ENCODE measurements around the gene TCIRG1.

The TCIRG1 gene

DNA sequence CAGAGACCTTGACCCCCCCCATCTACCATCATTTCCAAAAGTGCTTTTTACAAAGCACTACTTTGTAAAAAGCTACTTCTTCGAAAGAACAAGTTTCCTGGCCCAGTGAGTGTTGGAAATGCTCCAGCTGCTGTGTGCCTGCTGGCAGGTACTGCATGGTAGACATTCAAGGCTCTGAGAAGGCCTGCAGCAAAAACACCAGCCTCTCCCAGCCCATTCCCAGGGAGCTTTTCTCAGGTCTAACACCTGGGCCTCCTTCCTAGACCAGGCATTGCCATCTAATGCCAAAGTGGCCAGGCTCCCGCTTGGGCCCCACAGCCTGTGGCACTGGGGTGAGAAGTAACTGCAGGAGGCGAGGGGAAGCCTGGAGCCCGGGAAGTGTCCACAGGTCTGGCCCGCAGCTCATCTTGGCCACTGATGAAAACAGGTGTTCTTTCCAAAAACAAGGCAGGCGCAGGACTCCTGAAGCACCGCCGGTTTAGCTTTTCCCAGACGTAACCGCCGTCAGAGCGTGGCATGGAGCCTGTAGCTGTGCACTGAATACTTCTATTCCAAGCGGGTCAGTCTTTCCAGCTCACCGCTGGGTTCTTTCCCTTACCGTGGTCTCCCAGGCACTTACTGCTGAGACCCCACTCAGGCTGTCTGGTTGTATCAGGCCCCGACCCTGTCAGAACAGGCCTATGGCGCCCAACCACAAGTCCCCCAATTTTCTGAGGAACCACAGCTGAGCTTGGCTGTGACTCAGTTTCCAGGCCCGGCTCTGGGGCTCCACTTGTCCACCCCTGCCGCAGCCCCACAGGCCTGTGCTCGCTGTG lies 1.2 kb upstream of the TCIRG1 start:
- DNase-seq (ENCODE audit: low spot score): no peak

- no peak for DNase-seq (ENCODE audit: low spot score)
These were observed 553 bp upstream of the TCIRG1 start for GRCh38 chr11:68038226-68038717.

GRCh38 chr11:68039526-68040086 lies 781 bp downstream of the TCIRG1 start:
- peak; percentile 9 for DNase-seq (ENCODE audit: low spot score)

DNA sequence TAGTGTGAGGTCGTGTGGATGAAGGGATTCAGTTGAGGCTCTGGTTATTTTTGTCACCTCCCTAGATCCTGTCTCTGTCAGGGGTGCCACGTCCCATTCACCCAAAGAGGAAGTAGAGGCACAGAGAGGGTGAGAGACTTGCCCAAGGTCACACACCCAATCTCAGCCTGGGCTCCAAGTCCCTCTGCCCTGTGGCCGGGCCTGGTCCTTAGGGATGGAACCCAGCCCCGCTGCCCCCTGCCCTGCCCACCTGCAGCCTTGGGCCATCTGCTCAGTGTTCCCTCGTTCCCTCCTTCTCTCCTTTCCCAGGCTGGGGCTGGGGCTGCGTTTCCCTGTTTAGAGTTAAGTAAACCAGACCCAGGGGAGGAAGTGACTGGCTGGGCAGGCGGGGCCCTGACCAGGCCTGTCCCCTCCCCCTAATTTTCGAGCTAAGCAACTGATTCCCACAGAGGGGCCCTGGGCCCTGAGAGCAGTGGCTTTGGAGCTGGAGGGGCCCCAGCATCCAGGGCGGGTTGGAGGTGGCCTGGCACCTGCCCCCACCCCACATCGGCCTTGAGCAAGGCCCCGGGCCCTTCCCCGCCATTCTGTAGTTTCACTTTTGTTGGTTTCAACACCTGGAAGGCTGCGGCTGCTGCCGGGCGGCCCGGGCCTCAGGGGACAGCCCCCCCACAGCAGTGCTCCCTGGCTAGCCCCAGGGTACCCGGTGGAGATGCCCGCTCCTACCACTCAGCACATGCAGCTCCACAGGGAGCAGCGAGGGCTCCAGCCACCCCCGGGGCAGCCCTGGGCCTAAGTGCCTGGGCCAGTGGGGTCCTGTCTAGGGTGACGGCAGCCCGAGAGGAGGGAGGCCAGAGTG lies 1.5 kb downstream of the TCIRG1 start:
- DNase-seq (ENCODE audit: low spot score): no peak

- DNase-seq (ENCODE audit: low spot score): no peak
These were observed 2.2 kb downstream of the TCIRG1 start for GRCh38 chr11:68040957-68041591.

DNA sequence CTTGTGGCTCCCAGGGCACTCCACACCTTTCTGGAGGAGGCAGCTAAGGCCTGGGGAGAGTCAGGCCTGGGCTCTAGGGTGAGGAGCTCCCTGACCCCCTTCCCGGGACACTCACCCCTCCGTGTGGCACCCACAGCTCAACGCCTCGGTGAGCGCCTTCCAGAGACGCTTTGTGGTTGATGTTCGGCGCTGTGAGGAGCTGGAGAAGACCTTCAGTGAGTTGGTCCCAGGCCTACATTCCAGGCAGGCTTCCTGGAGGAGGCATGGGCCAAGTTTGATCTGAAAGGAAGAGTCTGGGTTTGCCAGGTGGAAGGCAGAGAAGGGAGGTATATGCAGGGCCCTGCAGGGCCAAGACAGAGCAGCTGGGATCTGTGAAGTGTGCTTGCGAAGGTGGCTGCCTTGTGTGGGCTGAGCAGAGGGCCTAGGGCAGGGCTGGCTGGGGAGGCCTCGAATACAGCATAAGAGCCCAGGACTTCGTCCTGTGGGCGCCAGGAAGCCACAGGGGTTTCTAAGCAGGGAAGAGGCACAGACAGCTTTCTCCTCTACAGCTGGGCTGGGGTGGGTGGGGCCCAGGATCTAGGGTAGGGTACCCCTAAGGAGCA lies 2.9 kb downstream of the TCIRG1 start:
- no peak for DNase-seq (ENCODE audit: low spot score)

DNA sequence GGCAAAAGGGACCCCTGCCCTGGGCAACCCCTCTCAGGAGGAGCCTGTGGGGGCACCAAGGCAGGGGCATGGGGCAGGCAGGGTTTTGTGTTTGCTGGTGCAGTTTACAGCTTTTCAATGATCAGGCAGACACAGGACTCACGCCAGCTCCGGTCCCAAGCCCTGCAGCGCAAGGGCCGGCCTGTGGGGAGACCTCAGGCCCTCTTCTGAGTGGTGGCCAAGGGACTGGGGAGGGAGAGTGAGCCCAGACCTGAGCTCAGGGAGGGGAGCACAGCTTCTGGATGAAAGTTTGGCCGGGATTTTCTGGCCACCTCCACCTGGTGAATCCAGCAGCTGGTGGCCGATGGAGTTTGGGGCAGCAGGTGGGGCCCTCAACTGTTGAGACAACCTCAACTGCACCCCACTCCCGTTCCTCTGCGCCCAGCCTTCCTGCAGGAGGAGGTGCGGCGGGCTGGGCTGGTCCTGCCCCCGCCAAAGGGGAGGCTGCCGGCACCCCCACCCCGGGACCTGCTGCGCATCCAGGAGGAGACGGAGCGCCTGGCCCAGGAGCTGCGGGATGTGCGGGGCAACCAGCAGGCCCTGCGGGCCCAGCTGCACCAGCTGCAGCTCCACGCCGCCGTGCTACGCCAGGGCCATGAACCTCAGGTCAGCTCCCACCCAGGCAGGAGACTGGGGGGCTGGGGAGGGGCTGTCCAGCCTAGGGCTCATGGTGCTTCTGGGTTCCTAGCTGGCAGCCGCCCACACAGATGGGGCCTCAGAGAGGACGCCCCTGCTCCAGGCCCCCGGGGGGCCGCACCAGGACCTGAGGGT lies 3.6 kb downstream of the TCIRG1 start:
- DNase-seq (ENCODE audit: low spot score): no peak

GRCh38 chr11:68043029-68043348 lies 4.2 kb downstream of the TCIRG1 start:
- no peak for DNase-seq (ENCODE audit: low spot score)

DNA sequence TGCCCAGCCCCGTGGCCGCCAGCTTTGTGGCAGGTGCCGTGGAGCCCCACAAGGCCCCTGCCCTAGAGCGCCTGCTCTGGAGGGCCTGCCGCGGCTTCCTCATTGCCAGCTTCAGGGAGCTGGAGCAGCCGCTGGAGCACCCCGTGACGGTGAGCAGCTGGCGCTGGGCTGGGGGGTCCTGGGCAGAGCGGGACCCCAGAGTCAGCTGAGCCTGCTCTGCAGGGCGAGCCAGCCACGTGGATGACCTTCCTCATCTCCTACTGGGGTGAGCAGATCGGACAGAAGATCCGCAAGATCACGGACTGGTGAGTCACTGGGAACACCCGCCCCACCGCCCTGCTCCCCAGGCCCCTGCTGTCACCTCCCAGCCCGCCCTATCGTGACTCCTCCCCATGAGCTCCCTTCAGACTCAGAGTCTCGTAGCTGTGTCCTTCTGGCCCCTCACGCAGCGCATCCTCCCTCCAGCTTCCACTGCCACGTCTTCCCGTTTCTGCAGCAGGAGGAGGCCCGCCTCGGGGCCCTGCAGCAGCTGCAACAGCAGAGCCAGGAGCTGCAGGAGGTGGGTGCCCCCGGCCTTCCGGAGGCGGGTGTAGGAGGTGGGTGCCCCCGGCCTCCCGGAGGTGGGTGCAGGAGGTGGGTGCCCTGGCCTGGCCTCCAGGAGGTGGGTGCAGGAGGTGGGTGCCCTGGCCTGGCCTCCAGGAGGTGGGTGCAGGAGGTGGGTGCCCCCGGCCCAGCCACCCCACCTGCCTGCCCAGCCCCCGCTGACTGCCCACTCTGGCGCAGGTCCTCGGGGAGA lies 4.7 kb downstream of the TCIRG1 start:
- DNase-seq (ENCODE audit: low spot score): peak; percentile 33

- no peak for DNase-seq (ENCODE audit: low spot score)
These were observed 5.5 kb downstream of the TCIRG1 start for GRCh38 chr11:68044145-68044813.

DNA sequence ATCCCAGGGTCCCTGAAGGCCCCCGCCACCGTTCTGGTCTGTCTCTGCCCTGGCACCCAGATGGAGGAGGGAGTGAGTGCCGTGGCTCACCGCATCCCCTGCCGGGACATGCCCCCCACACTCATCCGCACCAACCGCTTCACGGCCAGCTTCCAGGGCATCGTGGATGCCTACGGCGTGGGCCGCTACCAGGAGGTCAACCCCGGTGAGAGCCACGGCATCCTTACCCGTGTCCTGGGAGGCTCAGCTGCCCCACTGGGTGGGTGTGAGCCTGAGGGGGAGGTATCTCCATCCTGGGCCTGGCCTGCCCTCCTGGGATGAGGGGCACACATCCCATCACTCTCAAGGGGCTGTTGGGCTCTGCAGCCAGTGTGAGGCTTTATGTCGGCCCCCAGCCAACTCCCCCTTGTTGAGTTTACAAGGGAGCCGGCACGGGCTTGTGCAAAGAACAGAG lies 6.1 kb downstream of the TCIRG1 start:
- DNase-seq (ENCODE audit: low spot score): no peak

DNA sequence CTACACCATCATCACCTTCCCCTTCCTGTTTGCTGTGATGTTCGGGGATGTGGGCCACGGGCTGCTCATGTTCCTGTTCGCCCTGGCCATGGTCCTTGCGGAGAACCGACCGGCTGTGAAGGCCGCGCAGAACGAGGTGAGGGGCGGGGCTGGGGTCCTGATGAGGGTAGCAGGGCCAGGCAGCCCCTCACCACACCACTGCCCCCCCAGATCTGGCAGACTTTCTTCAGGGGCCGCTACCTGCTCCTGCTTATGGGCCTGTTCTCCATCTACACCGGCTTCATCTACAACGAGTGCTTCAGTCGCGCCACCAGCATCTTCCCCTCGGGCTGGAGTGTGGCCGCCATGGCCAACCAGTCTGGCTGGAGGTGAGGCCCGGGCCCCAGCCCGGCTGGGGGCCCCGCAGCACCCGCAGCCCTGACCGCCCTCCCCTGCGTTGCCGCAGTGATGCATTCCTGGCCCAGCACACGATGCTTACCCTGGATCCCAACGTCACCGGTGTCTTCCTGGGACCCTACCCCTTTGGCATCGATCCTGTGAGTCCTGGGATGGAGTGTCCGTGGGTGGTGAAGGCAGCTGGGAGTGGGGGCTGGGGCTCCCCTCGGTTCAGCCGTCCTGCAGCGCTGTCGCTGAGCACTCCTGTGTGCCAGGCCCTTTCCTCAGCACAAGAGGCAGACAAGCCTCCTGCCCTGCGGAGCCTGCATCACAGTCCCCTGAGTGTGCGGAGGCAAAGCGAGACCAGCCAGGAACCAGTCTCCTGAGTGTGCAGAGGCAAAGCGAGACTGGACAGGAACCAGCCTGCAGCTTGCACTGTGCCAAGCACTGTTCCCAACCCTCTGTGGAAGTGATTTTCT lies 8.8 kb downstream of the TCIRG1 start:
- DNase-seq (ENCODE audit: low spot score): no peak

- no peak for DNase-seq (ENCODE audit: low spot score)
These were observed 10.1 kb downstream of the TCIRG1 start for GRCh38 chr11:68048681-68049508.

DNA sequence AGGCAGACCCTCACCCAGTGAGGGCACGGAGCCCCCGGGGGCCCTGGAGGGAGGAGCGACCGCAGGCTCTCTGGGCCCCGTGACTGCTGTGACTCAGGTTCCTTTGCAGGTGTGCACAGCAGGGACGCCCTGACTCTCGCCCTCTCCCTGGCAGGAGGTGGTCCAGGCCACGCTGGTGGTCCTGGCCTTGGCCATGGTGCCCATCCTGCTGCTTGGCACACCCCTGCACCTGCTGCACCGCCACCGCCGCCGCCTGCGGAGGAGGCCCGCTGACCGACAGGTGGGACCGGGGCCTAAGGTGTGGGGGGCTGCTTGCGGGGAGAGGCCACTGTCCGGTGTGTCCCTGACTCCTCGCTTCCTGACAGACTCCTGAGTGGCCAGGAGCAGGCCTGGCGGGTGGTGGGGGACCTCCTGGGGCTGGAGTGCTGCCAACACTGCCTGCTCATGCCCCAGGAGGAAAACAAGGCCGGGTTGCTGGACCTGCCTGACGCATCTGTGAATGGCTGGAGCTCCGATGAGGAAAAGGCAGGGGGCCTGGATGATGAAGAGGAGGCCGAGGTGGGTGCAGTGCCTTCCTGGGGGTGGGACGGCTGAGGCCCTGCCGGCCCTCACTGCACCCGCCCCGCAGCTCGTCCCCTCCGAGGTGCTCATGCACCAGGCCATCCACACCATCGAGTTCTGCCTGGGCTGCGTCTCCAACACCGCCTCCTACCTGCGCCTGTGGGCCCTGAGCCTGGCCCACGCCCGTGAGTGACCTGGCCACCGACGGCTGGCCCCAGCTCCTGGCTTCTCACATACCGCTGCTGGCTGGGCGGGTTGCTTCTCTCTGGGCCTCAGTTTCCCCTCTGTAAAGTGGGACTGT lies 10.9 kb downstream of the TCIRG1 start:
- DNase-seq (ENCODE audit: low spot score): no peak

- no peak for DNase-seq (ENCODE audit: low spot score)
These were observed 11.6 kb downstream of the TCIRG1 start for GRCh38 chr11:68050371-68050841.

Measured in hematopoietic multipotent progenitor cell treated with erythropoietin and hydrocortisone succinate and interleukin-3 and kit ligand, for 15 days (in vitro differentiated cells).